H1 (cell line): ENCODE measurements around the gene BIRC5. TPM values are rescaled to one million over a fixed set of nuclear protein-coding genes. Genes with fewer than 3 reads are reported as not detected.

Source experiments
- BCL11A ChIP-seq, 2 experiments: IDR thresholded peaks; one replicate each; pipeline ENCODE4 v1.6.1; 2011; ENCODE audit warnings: low read depth in 2 of 2, low read length in 2 of 2, mild to moderate bottlenecking in 2 of 2
- BRCA1 ChIP-seq: IDR thresholded peaks from 2 replicates; pipeline ENCODE4 v1.6.1; 2012; ENCODE audit warnings: low read depth, low read length, improper control_type of control experiment
- CBX8 ChIP-seq: fragments of 300-800, 300-1000 bp; sonication (generic); IDR thresholded peaks from 2 replicates; pipeline ENCODE4 v1.7.1; 2016; ENCODE audit warnings: low read depth, low read length, borderline replicate concordance
- EP300 ChIP-seq, 2 experiments: IDR thresholded peaks; 1 replicate in 1 of 2; 2 replicates in 1 of 2; pipeline ENCODE4 v1.6.1; 2011 to 2012; ENCODE audit warnings: low read depth in 2 of 2, low read length in 2 of 2, mild to moderate bottlenecking in 2 of 2, borderline replicate concordance in 1 of 2, inconsistent platforms in 1 of 2, moderate library complexity in 1 of 2
- FOSL1 ChIP-seq: IDR thresholded peaks from 2 replicates; pipeline ENCODE4 v1.6.1; 2011; ENCODE audit warnings: mild to moderate bottlenecking, low read depth, low read length, moderate library complexity; ENCODE audit not compliant: insufficient read depth
- HDAC2 ChIP-seq, 2 experiments: fragments of 300-600 bp in 1 of 2; sonication (generic) in 1 of 2; IDR thresholded peaks; 2 replicates each; pipeline ENCODE4 v1.6.1; 2011 to 2012; ENCODE audit warnings: low read depth in 2 of 2, low read length in 2 of 2, mild to moderate bottlenecking in 2 of 2, moderate library complexity in 2 of 2, borderline replicate concordance in 1 of 2, inconsistent platforms in 1 of 2
- KDM4A ChIP-seq: IDR thresholded peaks from one replicate; pipeline ENCODE4 v1.7.1; 2012; ENCODE audit warnings: low read depth, mild to moderate bottlenecking, moderate library complexity, low read length, inconsistent platforms; ENCODE audit not compliant: severe bottlenecking
- MAFK ChIP-seq: IDR thresholded peaks from 2 replicates; pipeline ENCODE4 v1.6.1; 2012; ENCODE audit warnings: low read depth, mild to moderate bottlenecking, improper control_type of control experiment, low read length
- SAP30 ChIP-seq: fragments of 300-600 bp; sonication (generic); IDR thresholded peaks from 2 replicates; pipeline ENCODE4 v1.7.1; 2012; ENCODE audit warnings: low read length, moderate library complexity, mild to moderate bottlenecking, inconsistent platforms; ENCODE audit not compliant: insufficient read depth, insufficient replicate concordance
- SIX5 ChIP-seq: IDR thresholded peaks from 2 replicates; pipeline ENCODE4 v1.6.1; 2011; ENCODE audit warnings: mild to moderate bottlenecking, low read depth, low read length
- SP2 ChIP-seq: IDR thresholded peaks from 2 replicates; pipeline ENCODE4 v1.6.1; 2012; ENCODE audit warnings: mild to moderate bottlenecking, low read length, inconsistent platforms
- TBP ChIP-seq: IDR thresholded peaks from 2 replicates; pipeline ENCODE4 v1.6.1; 2011; ENCODE audit warnings: low read depth, low read length, improper control_type of control experiment
- YY1 ChIP-seq: IDR thresholded peaks from 2 replicates; pipeline ENCODE4 v1.6.1; 2011; ENCODE audit warnings: low read depth, mild to moderate bottlenecking, low read length
- ZNF274 ChIP-seq: IDR thresholded peaks from 2 replicates; pipeline ENCODE4 v1.7.0; 2012; ENCODE audit warnings: low read length, borderline replicate concordance; ENCODE audit errors: extremely low read depth
- polyA plus RNA-seq, 7 experiments: library from polyadenylated mRNA; depleted of rRNA in 3 of 7; stranded (reverse) in 5 of 7; unstranded in 2 of 7; fragments of >200 nt in 5 of 7; fragments of 200-250 nt in 2 of 7; gene quantifications; 1 replicate in 5 of 7; 2 replicates in 1 of 7; 4 replicates in 1 of 7; pipeline versions ENCODE4 v1.2.1 to v1.2.3, GENCODE V29; 2011 to 2013; ENCODE audit warnings: missing spikeins in 2 of 7, mixed read lengths in 2 of 7
- total RNA-seq: library from RNA; stranded (reverse); fragmentation: NEBNext Ultra II Directional; extraction: Animal tissue kit (Norgen Biotek cat#: 25700); gene quantifications from 2 replicates; pipeline ENCODE4 v1.2.1, GENCODE V29; 2021
- TF ChIP-seq, protein P1 (sequence below): IDR thresholded peaks from 2 replicates; pipeline ENCODE4 v1.6.1; 2011; ENCODE audit warnings: low read depth, mild to moderate bottlenecking, low read length; ENCODE audit not compliant: insufficient read depth
- TF ChIP-seq, protein P2 (sequence below): IDR thresholded peaks from 2 replicates; pipeline ENCODE4 v1.6.1; 2012; ENCODE audit warnings: inconsistent platforms
- TF ChIP-seq, protein P3 (sequence below), 3 experiments: IDR thresholded peaks; 1 replicate in 2 of 3; 2 replicates in 1 of 3; pipeline versions ENCODE4 v1.5.1 to v1.6.1; 2011; ENCODE audit warnings: low read length in 3 of 3, mild to moderate bottlenecking in 3 of 3, inconsistent platforms in 2 of 3, low read depth in 1 of 3, moderate library complexity in 1 of 3; ENCODE audit not compliant: insufficient read depth in 1 of 3; ENCODE audit errors: control extremely low read depth in 1 of 3
- TF ChIP-seq, protein P4 (sequence below): IDR thresholded peaks from 2 replicates; pipeline ENCODE4 v1.6.1; 2011; ENCODE audit warnings: low read length, improper control_type of control experiment

Gene BIRC5
- total and polyA plus RNA-seq, 2 of the 8 experiments (the other 6 are each of a cell fraction or from before 2014, with no cell fraction given), result 42.2 to 108 TPM

DNA sequence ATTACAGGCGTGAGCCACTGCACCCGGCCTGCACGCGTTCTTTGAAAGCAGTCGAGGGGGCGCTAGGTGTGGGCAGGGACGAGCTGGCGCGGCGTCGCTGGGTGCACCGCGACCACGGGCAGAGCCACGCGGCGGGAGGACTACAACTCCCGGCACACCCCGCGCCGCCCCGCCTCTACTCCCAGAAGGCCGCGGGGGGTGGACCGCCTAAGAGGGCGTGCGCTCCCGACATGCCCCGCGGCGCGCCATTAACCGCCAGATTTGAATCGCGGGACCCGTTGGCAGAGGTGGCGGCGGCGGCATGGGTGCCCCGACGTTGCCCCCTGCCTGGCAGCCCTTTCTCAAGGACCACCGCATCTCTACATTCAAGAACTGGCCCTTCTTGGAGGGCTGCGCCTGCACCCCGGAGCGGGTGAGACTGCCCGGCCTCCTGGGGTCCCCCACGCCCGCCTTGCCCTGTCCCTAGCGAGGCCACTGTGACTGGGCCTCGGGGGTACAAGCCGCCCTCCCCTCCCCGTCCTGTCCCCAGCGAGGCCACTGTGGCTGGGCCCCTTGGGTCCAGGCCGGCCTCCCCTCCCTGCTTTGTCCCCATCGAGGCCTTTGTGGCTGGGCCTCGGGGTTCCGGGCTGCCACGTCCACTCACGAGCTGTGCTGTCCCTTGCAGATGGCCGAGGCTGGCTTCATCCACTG is at the start of gene BIRC5 (continued):
- TF ChIP-seq FOSL1, result no peak
- no peak for TF ChIP-seq ZNF274
- TF ChIP-seq MAFK, result no peak
- TF ChIP-seq, protein P1, sequence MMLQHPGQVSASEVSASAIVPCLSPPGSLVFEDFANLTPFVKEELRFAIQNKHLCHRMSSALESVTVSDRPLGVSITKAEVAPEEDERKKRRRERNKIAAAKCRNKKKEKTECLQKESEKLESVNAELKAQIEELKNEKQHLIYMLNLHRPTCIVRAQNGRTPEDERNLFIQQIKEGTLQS, result 0 out of 2 replicates have a peak, but pooled peaks have one; percentile 24
- TF ChIP-seq TBP, result peak; percentile 67; the same call in 1 of the 2 replicates
- peak; percentile 55 to 98; a peak in 3 of 4 replicates for TF ChIP-seq HDAC2 (IDR thresholded peaks at IDR 0.05; ENCODE audit: borderline replicate concordance in 1 of 2, low read depth in 2 of 2, low read length in 2 of 2)
- no peak for TF ChIP-seq SP2
- no peak for TF ChIP-seq SAP30
- TF ChIP-seq BCL11A (IDR thresholded peaks at IDR 0.05; ENCODE audit: low read depth in 2 of 2, low read length in 2 of 2), result no peak
- TF ChIP-seq BRCA1, result no peak
- TF ChIP-seq, protein P2, sequence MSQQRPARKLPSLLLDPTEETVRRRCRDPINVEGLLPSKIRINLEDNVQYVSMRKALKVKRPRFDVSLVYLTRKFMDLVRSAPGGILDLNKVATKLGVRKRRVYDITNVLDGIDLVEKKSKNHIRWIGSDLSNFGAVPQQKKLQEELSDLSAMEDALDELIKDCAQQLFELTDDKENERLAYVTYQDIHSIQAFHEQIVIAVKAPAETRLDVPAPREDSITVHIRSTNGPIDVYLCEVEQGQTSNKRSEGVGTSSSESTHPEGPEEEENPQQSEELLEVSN, result peak; percentile 85
- no peak for TF ChIP-seq EP300 (IDR thresholded peaks at IDR 0.05; ENCODE audit: borderline replicate concordance in 1 of 2, low read depth in 2 of 2, low read length in 2 of 2)
- no peak for TF ChIP-seq CBX8
- peak; percentile 89 for TF ChIP-seq YY1
- TF ChIP-seq, protein P3, sequence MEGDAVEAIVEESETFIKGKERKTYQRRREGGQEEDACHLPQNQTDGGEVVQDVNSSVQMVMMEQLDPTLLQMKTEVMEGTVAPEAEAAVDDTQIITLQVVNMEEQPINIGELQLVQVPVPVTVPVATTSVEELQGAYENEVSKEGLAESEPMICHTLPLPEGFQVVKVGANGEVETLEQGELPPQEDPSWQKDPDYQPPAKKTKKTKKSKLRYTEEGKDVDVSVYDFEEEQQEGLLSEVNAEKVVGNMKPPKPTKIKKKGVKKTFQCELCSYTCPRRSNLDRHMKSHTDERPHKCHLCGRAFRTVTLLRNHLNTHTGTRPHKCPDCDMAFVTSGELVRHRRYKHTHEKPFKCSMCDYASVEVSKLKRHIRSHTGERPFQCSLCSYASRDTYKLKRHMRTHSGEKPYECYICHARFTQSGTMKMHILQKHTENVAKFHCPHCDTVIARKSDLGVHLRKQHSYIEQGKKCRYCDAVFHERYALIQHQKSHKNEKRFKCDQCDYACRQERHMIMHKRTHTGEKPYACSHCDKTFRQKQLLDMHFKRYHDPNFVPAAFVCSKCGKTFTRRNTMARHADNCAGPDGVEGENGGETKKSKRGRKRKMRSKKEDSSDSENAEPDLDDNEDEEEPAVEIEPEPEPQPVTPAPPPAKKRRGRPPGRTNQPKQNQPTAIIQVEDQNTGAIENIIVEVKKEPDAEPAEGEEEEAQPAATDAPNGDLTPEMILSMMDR (IDR thresholded peaks at IDR 0.05; ENCODE audit: control extremely low read depth in 1 of 3, insufficient read depth in 1 of 3, low read depth in 1 of 3, low read length in 3 of 3), result no peak
- peak; percentile 51 for TF ChIP-seq KDM4A
- peak; percentile 75 for TF ChIP-seq SIX5
- TF ChIP-seq, protein P4, sequence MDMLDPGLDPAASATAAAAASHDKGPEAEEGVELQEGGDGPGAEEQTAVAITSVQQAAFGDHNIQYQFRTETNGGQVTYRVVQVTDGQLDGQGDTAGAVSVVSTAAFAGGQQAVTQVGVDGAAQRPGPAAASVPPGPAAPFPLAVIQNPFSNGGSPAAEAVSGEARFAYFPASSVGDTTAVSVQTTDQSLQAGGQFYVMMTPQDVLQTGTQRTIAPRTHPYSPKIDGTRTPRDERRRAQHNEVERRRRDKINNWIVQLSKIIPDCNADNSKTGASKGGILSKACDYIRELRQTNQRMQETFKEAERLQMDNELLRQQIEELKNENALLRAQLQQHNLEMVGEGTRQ, result peak; percentile 33; the same call in 1 of the 2 replicates
